ENCODE data around the gene SSTR4. TPM values are rescaled to one million over a fixed set of nuclear protein-coding genes. Genes with fewer than 3 reads are reported as not detected.

The SSTR4 gene
- total and polyA plus RNA-seq, 9 of the 15 experiments (the other 6 are each of a cell fraction or from before 2014, with no cell fraction given), result not detected

DNA sequence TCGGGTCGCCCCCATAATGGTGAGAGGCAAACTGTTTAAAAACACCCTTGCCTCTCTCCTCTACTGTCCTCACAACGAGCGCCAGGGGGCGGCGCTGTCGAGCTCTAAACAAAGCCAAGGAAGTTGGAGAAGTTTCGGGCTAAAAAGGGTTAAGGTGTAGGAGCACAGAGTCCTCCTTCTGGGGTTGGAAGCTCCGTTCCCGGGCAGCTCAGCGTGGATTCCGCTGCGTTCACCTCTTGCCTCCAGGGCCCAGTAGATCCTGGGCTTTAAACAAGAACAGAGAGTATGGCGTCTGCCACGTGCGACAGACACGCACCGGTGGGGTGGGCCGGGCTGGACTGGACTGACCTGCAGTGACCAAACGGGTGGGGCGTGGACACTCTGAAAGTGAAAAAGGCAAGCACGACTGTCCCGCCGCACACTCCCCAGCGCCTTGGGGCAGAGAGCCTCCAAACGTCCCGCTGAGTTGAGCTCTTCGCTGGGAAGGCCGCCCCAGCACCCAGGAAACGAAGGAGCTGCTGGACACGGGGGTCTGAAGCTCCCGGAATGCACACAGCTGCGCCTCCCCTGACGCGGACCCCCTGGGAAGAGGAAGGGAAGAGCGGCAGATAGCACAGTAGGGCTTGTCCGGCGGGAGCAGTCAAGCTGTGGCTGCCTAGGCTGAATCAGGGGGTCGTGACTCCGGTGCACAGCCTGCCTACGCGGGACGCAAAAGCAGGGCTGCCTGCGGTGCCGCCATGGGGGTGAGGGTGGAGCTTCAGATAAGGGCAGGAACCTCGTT lies 15.9 kb downstream of the SSTR4 start (continued):
- TF ChIP-seq, protein P1, sequence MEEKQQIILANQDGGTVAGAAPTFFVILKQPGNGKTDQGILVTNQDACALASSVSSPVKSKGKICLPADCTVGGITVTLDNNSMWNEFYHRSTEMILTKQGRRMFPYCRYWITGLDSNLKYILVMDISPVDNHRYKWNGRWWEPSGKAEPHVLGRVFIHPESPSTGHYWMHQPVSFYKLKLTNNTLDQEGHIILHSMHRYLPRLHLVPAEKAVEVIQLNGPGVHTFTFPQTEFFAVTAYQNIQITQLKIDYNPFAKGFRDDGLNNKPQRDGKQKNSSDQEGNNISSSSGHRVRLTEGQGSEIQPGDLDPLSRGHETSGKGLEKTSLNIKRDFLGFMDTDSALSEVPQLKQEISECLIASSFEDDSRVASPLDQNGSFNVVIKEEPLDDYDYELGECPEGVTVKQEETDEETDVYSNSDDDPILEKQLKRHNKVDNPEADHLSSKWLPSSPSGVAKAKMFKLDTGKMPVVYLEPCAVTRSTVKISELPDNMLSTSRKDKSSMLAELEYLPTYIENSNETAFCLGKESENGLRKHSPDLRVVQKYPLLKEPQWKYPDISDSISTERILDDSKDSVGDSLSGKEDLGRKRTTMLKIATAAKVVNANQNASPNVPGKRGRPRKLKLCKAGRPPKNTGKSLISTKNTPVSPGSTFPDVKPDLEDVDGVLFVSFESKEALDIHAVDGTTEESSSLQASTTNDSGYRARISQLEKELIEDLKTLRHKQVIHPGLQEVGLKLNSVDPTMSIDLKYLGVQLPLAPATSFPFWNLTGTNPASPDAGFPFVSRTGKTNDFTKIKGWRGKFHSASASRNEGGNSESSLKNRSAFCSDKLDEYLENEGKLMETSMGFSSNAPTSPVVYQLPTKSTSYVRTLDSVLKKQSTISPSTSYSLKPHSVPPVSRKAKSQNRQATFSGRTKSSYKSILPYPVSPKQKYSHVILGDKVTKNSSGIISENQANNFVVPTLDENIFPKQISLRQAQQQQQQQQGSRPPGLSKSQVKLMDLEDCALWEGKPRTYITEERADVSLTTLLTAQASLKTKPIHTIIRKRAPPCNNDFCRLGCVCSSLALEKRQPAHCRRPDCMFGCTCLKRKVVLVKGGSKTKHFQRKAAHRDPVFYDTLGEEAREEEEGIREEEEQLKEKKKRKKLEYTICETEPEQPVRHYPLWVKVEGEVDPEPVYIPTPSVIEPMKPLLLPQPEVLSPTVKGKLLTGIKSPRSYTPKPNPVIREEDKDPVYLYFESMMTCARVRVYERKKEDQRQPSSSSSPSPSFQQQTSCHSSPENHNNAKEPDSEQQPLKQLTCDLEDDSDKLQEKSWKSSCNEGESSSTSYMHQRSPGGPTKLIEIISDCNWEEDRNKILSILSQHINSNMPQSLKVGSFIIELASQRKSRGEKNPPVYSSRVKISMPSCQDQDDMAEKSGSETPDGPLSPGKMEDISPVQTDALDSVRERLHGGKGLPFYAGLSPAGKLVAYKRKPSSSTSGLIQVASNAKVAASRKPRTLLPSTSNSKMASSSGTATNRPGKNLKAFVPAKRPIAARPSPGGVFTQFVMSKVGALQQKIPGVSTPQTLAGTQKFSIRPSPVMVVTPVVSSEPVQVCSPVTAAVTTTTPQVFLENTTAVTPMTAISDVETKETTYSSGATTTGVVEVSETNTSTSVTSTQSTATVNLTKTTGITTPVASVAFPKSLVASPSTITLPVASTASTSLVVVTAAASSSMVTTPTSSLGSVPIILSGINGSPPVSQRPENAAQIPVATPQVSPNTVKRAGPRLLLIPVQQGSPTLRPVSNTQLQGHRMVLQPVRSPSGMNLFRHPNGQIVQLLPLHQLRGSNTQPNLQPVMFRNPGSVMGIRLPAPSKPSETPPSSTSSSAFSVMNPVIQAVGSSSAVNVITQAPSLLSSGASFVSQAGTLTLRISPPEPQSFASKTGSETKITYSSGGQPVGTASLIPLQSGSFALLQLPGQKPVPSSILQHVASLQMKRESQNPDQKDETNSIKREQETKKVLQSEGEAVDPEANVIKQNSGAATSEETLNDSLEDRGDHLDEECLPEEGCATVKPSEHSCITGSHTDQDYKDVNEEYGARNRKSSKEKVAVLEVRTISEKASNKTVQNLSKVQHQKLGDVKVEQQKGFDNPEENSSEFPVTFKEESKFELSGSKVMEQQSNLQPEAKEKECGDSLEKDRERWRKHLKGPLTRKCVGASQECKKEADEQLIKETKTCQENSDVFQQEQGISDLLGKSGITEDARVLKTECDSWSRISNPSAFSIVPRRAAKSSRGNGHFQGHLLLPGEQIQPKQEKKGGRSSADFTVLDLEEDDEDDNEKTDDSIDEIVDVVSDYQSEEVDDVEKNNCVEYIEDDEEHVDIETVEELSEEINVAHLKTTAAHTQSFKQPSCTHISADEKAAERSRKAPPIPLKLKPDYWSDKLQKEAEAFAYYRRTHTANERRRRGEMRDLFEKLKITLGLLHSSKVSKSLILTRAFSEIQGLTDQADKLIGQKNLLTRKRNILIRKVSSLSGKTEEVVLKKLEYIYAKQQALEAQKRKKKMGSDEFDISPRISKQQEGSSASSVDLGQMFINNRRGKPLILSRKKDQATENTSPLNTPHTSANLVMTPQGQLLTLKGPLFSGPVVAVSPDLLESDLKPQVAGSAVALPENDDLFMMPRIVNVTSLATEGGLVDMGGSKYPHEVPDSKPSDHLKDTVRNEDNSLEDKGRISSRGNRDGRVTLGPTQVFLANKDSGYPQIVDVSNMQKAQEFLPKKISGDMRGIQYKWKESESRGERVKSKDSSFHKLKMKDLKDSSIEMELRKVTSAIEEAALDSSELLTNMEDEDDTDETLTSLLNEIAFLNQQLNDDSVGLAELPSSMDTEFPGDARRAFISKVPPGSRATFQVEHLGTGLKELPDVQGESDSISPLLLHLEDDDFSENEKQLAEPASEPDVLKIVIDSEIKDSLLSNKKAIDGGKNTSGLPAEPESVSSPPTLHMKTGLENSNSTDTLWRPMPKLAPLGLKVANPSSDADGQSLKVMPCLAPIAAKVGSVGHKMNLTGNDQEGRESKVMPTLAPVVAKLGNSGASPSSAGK (IDR thresholded peaks at IDR 0.05), result peak; percentile 92
- TF ChIP-seq PTBP1 (IDR thresholded peaks at IDR 0.05; ENCODE audit: low read depth, low read length) (no peak), ARID1B (IDR thresholded peaks at IDR 0.05) (peak; percentile 20; the same call in 1 of the 2 replicates), JUN (IDR thresholded peaks at IDR 0.05; ENCODE audit: borderline replicate concordance, low read depth, low read length) (peak; percentile 11; the same call in 1 of the 2 replicates), JUN (CRISPR knock-in tag; IDR thresholded peaks at IDR 0.05; ENCODE audit: borderline replicate concordance) (no peak), HMGN3 (IDR thresholded peaks at IDR 0.05; ENCODE audit: borderline replicate concordance, extremely low read depth, insufficient read length, low read depth, low read length) (no peak), NBN (IDR thresholded peaks at IDR 0.05; ENCODE audit: low read depth) (peak; percentile 64; the same call in 1 of the 2 replicates), TOE1 (IDR thresholded peaks at IDR 0.05; ENCODE audit: borderline replicate concordance) (peak; percentile 22; the same call in 1 of the 2 replicates), TOE1 (CRISPR knock-in tag; IDR thresholded peaks at IDR 0.05; ENCODE audit: borderline replicate concordance, low read depth) (no peak)
- TF ChIP-seq, protein P2, sequence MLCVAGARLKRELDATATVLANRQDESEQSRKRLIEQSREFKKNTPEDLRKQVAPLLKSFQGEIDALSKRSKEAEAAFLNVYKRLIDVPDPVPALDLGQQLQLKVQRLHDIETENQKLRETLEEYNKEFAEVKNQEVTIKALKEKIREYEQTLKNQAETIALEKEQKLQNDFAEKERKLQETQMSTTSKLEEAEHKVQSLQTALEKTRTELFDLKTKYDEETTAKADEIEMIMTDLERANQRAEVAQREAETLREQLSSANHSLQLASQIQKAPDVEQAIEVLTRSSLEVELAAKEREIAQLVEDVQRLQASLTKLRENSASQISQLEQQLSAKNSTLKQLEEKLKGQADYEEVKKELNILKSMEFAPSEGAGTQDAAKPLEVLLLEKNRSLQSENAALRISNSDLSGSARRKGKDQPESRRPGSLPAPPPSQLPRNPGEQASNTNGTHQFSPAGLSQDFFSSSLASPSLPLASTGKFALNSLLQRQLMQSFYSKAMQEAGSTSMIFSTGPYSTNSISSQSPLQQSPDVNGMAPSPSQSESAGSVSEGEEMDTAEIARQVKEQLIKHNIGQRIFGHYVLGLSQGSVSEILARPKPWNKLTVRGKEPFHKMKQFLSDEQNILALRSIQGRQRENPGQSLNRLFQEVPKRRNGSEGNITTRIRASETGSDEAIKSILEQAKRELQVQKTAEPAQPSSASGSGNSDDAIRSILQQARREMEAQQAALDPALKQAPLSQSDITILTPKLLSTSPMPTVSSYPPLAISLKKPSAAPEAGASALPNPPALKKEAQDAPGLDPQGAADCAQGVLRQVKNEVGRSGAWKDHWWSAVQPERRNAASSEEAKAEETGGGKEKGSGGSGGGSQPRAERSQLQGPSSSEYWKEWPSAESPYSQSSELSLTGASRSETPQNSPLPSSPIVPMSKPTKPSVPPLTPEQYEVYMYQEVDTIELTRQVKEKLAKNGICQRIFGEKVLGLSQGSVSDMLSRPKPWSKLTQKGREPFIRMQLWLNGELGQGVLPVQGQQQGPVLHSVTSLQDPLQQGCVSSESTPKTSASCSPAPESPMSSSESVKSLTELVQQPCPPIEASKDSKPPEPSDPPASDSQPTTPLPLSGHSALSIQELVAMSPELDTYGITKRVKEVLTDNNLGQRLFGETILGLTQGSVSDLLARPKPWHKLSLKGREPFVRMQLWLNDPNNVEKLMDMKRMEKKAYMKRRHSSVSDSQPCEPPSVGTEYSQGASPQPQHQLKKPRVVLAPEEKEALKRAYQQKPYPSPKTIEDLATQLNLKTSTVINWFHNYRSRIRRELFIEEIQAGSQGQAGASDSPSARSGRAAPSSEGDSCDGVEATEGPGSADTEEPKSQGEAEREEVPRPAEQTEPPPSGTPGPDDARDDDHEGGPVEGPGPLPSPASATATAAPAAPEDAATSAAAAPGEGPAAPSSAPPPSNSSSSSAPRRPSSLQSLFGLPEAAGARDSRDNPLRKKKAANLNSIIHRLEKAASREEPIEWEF (CRISPR knock-in tag; IDR thresholded peaks at IDR 0.05), result 0 out of 2 replicates have a peak, but pooled peaks have one; percentile 24
